GM12878 (cell line): ENCODE data around the gene CAMTA1. TPM values are rescaled to one million over a fixed set of nuclear protein-coding genes. Genes with fewer than 3 reads are reported as not detected.

Source experiments
- ATAC-seq: fragments of 200-7000 bp; cut with Tn5 transposase; 3 replicates; pipeline ENCODE4 v1.9.1; 2020; ENCODE audit warnings: mild to moderate bottlenecking, moderate library complexity
- BruUV-seq: library from RNA; stranded (reverse); fragments of 400-500 nt; replicated peaks from 2 replicates; lab custom pipeline; 2021; lab: Mats Ljungman, UMichigan
- CTCF ChIA-PET: fragments of 300-600 bp; sonication (Branson Sonifier 250); formaldehyde crosslinking; extraction: SDS; loops from one replicate; lab custom pipeline; 2021; ENCODE audit warnings: inconsistent platforms; lab: Yijun Ruan, JAX
- POLR2A ChIA-PET: fragments of 350-600 bp; formaldehyde crosslinking; extraction: SDS; loops from one replicate; lab custom pipeline; 2021; ENCODE audit warnings: inconsistent platforms; lab: Charles Lee
- RAD21 ChIA-PET: fragments of 300-600 bp; sonication (Branson Sonifier 250); formaldehyde crosslinking; loops from one replicate; lab custom pipeline; 2023; ENCODE audit warnings: antibody characterized with exemption; ENCODE audit not compliant: unreplicated experiment; lab: Charles Lee
- SMC1A ChIA-PET: fragments of 300-600 bp; sonication (Branson Sonifier 250); formaldehyde crosslinking; loops from one replicate; lab custom pipeline; 2023; ENCODE audit not compliant: unreplicated experiment, uncharacterized antibody; lab: Charles Lee
- DNase-seq: peaks from one replicate; pipeline ENCODE4 v3.0.0-alpha.2; 2011; ENCODE audit warnings: low read depth, low spot score
- FAIRE-seq: peaks from 3 replicates; lab custom pipeline; 2011; peaks lifted over from hg19 to GRCh38; lab: Jason Lieb, UNC
- H2AFZ ChIP-seq: 2 replicates; pipeline ENCODE4 v1.6.0; 2011; ENCODE audit warnings: low read depth, low read length, control low read depth; ENCODE audit not compliant: control insufficient read depth
- H3K27ac ChIP-seq: 2 replicates; pipeline ENCODE4 v1.5.1; 2011; ENCODE audit warnings: control low read depth; ENCODE audit not compliant: control insufficient read depth, insufficient read depth
- H3K27me3 ChIP-seq, 2 experiments: replicated peaks in 1 of 2; 2 replicates each; pipeline versions ENCODE4 v1.6.0 to v1.6.1; 2011; ENCODE audit warnings: low read length in 1 of 2; ENCODE audit not compliant: control insufficient read depth in 2 of 2, insufficient read depth in 2 of 2
- H3K36me3 ChIP-seq, 2 experiments: 2 replicates each; pipeline ENCODE4 v1.5.1; 2011; ENCODE audit warnings: low read length in 1 of 2; ENCODE audit not compliant: control insufficient read depth in 2 of 2, insufficient read depth in 2 of 2
- H3K4me1 ChIP-seq: 2 replicates; pipeline ENCODE4 v1.6.1; 2011; ENCODE audit warnings: mild to moderate bottlenecking, low read length, moderate library complexity, mixed read lengths; ENCODE audit not compliant: control insufficient read depth, insufficient read depth
- H3K4me2 ChIP-seq: 2 replicates; pipeline ENCODE4 v1.6.0; 2011; ENCODE audit warnings: control low read depth; ENCODE audit not compliant: control insufficient read depth, insufficient read depth
- H3K4me3 ChIP-seq: fragments of 200-600 bp; sonication (generic); 2 replicates; pipeline ENCODE4 v1.5.1; 2016
- H3K79me2 ChIP-seq: 2 replicates; pipeline ENCODE4 v1.6.0; 2011; ENCODE audit warnings: low read length; ENCODE audit not compliant: control insufficient read depth, insufficient read depth
- H3K9ac ChIP-seq: 2 replicates; pipeline ENCODE4 v1.8.0; 2011; ENCODE audit warnings: low read length, control low read depth, mixed read lengths; ENCODE audit not compliant: control insufficient read depth, insufficient read depth
- H3K9me3 ChIP-seq: replicated peaks from 3 replicates; pipeline ENCODE4 v1.5.1; 2011; ENCODE audit warnings: mild to moderate bottlenecking, low read length; ENCODE audit not compliant: control insufficient read depth, insufficient read depth
- H4K20me1 ChIP-seq: 2 replicates; pipeline ENCODE4 v1.6.0; 2011; ENCODE audit not compliant: control insufficient read depth, insufficient read depth
- CBFB ChIP-seq: IDR thresholded peaks from 2 replicates; pipeline ENCODE4 v1.6.1; 2016; ENCODE audit warnings: antibody characterized with exemption, low read depth
- CBX5 ChIP-seq: sonication (generic); IDR thresholded peaks from 2 replicates; pipeline ENCODE4 v1.6.1; 2016; ENCODE audit warnings: low read depth, moderate library complexity, mild to moderate bottlenecking, inconsistent platforms
- CHD4 ChIP-seq: fragments of 200-600 bp; sonication (generic); IDR thresholded peaks from 2 replicates; pipeline ENCODE4 v1.6.1; 2016; ENCODE audit warnings: mild to moderate bottlenecking
- ESRRA ChIP-seq: IDR thresholded peaks from 2 replicates; pipeline ENCODE4 v1.6.1; 2012; ENCODE audit warnings: mild to moderate bottlenecking, low read length, improper control_type of control experiment
- NFYB ChIP-seq: IDR thresholded peaks from 2 replicates; pipeline ENCODE4 v1.6.1; 2011; ENCODE audit warnings: low read depth, mild to moderate bottlenecking, low read length, improper control_type of control experiment, moderate library complexity; ENCODE audit not compliant: insufficient read depth
- NR2C2 ChIP-seq: IDR thresholded peaks from 2 replicates; pipeline ENCODE4 v1.6.1; 2011; ENCODE audit warnings: borderline replicate concordance, low read depth; ENCODE audit not compliant: control insufficient read depth, insufficient read length
- NRF1 ChIP-seq: conservative IDR thresholded peaks from 2 replicates; pipeline ENCODE4 v1.6.1; 2011; ENCODE audit warnings: mild to moderate bottlenecking, low read depth, low read length, improper control_type of control experiment
- RB1 ChIP-seq: fragments of 450-650 bp; formaldehyde crosslinking; IDR thresholded peaks from 2 replicates; pipeline ENCODE4 v1.6.1; 2017; ENCODE audit warnings: mild to moderate bottlenecking, borderline replicate concordance
- RUNX3 ChIP-seq: IDR thresholded peaks from 2 replicates; pipeline ENCODE4 v1.6.1; 2012; ENCODE audit warnings: low read length, inconsistent platforms
- SP1 ChIP-seq: IDR thresholded peaks from one replicate; pipeline ENCODE4 v1.6.1; 2011; ENCODE audit warnings: low read depth, low read length
- SUZ12 ChIP-seq: fragments of 200-600 bp; sonication (generic); IDR thresholded peaks from one replicate; pipeline ENCODE4 v1.6.1; 2018; ENCODE audit warnings: antibody characterized with exemption, mild to moderate bottlenecking; ENCODE audit not compliant: unreplicated experiment
- USF1 ChIP-seq: IDR thresholded peaks from 2 replicates; pipeline ENCODE4 v1.6.1; 2011; ENCODE audit warnings: borderline replicate concordance, low read depth, mild to moderate bottlenecking, moderate library complexity, mixed read lengths, low read length; ENCODE audit not compliant: insufficient read depth; ENCODE audit errors: extremely low read length
- ZZZ3 ChIP-seq: IDR thresholded peaks from 2 replicates; pipeline ENCODE4 v1.6.1; 2011; ENCODE audit warnings: low read depth; ENCODE audit not compliant: control insufficient read depth, insufficient read length
- WGBS: methylation state at CpG from one replicate; pipeline ENCODE4 v1.1.6; 2016; ENCODE audit warnings: low lambda C conversion rate; ENCODE audit not compliant: insufficient replicate concordance, insufficient coverage; ENCODE audit errors: missing lambda C conversion rate; 5-methylcytosine and 5-hydroxymethylcytosine counted together
- in situ Hi-C: fragments of 300-500 bp; cut with MboI; formaldehyde crosslinking; loops from 9 replicates; pipeline ENCODE4 v1.14.3; 2018; ENCODE audit warnings: mixed read lengths
- intact Hi-C: fragments of 100-400 bp; cut with micrococcal nuclease; formaldehyde crosslinking; loops from one replicate; pipeline ENCODE4 v1.14.2; 2022; ENCODE audit not compliant: unreplicated experiment
- polyA plus RNA-seq, 11 experiments: library from polyadenylated mRNA; depleted of rRNA in 4 of 11; unstranded in 6 of 11; stranded (reverse) in 5 of 11; fragments of >200 nt; fragmentation: Nextera tagmentation in 4 of 11; fragmentation: Illumina TruSeq in 1 of 11; extraction: Ambion mirVana in 4 of 11; extraction: Trizol in 1 of 11; gene quantifications; 1 replicate in 1 of 11; 2 replicates in 10 of 11; pipeline versions ENCODE4 v1.2.1 to v1.2.3, GENCODE V29; 2011 to 2016; ENCODE audit warnings: inconsistent platforms in 2 of 11, missing spikeins in 2 of 11, low read depth in 1 of 11
- total RNA-seq, 4 experiments: library from RNA; depleted of rRNA in 3 of 4; stranded (reverse); fragments of >200 nt in 3 of 4; fragmentation: Illumina TruSeq in 1 of 4; extraction: Trizol in 1 of 4; gene quantifications; 2 replicates each; pipeline versions ENCODE4 v1.2.1 to v1.2.3, GENCODE V29; 2013 to 2021
- TF ChIP-seq, protein P1 (sequence below): IDR thresholded peaks from 2 replicates; pipeline ENCODE4 v1.6.1; 2012; ENCODE audit warnings: low read depth, low read length, improper control_type of control experiment

The CAMTA1 gene
- total and polyA plus RNA-seq, 10 of the 15 experiments (the other 5 are each of a cell fraction or from before 2014, with no cell fraction given), result 37.7 to 148 (median 76.4) TPM

DNA sequence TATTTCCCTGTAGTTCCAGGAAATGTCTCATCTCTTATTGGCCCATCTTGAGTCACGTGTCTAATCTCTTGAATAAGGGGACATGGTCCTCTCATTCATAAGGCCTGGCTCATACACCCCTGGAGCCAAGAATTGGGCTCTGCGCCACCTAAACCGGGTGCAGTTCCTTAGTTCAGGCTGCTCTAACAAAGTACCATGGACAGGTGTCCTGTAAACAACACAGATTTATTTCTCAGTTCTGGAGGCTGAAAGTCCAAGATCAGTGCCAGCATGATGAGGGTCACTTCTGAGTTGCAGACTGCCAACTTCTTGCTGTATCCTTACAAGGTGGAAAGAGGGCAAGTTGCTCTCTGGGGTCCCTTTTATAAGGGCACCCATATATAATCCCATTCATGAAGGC lies 925.6 kb downstream of the CAMTA1 start:
- Histone ChIP-seq H3K4me3 (no peak overlapping the region), H3K27me3 (no peaks in the 10 kb centered on the region; a peak in 1 of 4 replicates), H3K9ac (no peak overlapping the region), H2AFZ (no peak overlapping the region), H3K9me3 (no peaks in the 10 kb centered on the region), H3K79me2 (no peaks in the 10 kb centered on the region), H3K36me3 (no peaks in the 10 kb centered on the region), H3K27ac (no peak overlapping the region), H3K4me1 (no peaks in the 10 kb centered on the region), H3K4me2 (no peak overlapping the region), H4K20me1 (no peaks in the 10 kb centered on the region)
- SMC1A ChIA-PET, result interaction anchor here (1.0 kb wide), 1 partner anchor 10 kb away, joined by 3 read pairs; no protein-coding TSS in a partner anchor
- WGBS, result 59% methylated on average over 3 of the region's 3 CpGs
- in situ Hi-C loops (no loop called here), intact Hi-C loops (no loop called here)
- BruUV-seq, result no TSS peak
- DNase-seq (no peak), FAIRE-seq (no peak)
- RAD21 ChIA-PET, result no interaction called here
- CTCF ChIA-PET, result interaction anchor here (0.7 to 1.4 kb wide), 2 partner anchors 12 to 167 kb away, joined by 3 to 4 read pairs; no protein-coding TSS in a partner anchor
- POLR2A ChIA-PET, result no interaction called here
- no peak for TF ChIP-seq USF1
- no peak for TF ChIP-seq SP1
- TF ChIP-seq CBFB, result no peak
- no peak for TF ChIP-seq CBX5
- TF ChIP-seq NFYB, result no peak
- no peak for TF ChIP-seq SUZ12
- TF ChIP-seq, protein P1, sequence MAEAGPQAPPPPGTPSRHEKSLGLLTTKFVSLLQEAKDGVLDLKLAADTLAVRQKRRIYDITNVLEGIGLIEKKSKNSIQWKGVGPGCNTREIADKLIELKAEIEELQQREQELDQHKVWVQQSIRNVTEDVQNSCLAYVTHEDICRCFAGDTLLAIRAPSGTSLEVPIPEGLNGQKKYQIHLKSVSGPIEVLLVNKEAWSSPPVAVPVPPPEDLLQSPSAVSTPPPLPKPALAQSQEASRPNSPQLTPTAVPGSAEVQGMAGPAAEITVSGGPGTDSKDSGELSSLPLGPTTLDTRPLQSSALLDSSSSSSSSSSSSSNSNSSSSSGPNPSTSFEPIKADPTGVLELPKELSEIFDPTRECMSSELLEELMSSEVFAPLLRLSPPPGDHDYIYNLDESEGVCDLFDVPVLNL, result no peak
- TF ChIP-seq RB1, result no peak
- TF ChIP-seq CHD4, result no peak
- TF ChIP-seq ESRRA, result no peak
- TF ChIP-seq RUNX3, result no peak
- no peak for TF ChIP-seq NRF1
- no peak for TF ChIP-seq ZZZ3
- no peak for TF ChIP-seq NR2C2
- TF ChIP-seq, all 136 proteins: peak for 0
- no peak for ATAC-seq
